ENCODE data around the gene PRKAG2. TPM values are rescaled to one million over a fixed set of nuclear protein-coding genes. Genes with fewer than 3 reads are reported as not detected.

PRKAG2 gene
- total RNA-seq, 1 donor from 2014 or later, result 35.6 TPM

GRCh38 chr7:151813997-151814396 is 62.9 kb downstream of the PRKAG2 start:
- no peaks in the 10 kb centered on the region for H3K4me1 ChIP-seq
- intact Hi-C loops (cut with DNase I), result no loop called here
- DNase-seq (no peak), ATAC-seq (no peak)
- no peaks in the 10 kb centered on the region for H3K36me3 ChIP-seq
- H3K9me3 ChIP-seq, result no peaks in the 10 kb centered on the region
- no peak for TF ChIP-seq CTCF (IDR thresholded peaks at IDR 0.05)
- no peak overlapping the region for H3K4me3 ChIP-seq
- H3K27ac ChIP-seq, result no peak overlapping the region
- H3K27me3 ChIP-seq, result no peaks in the 10 kb centered on the region

- intact Hi-C loops (cut with DNase I), result no loop called here
- Histone ChIP-seq H3K27ac (no peak overlapping the region), H3K4me1 (no peaks in the 10 kb centered on the region), H3K27me3 (no peaks in the 10 kb centered on the region), H3K4me3 (no peak overlapping the region), H3K9me3 (no peaks in the 10 kb centered on the region), H3K36me3 (no peaks in the 10 kb centered on the region)
- ATAC-seq (no peak), DNase-seq (peak; percentile 6)
- TF ChIP-seq CTCF (IDR thresholded peaks at IDR 0.05), result no peak
These were observed 63.5 kb downstream of the PRKAG2 start for GRCh38 chr7:151813445-151813844.

- intact Hi-C loops (cut with DNase I), result no loop called here
- DNase-seq, result peak; percentile 27
- no peak overlapping the region for H3K4me3 ChIP-seq
- H3K36me3 ChIP-seq, result no peaks in the 10 kb centered on the region
- TF ChIP-seq CTCF (IDR thresholded peaks at IDR 0.05), result no peak
- no peaks in the 10 kb centered on the region for H3K27me3 ChIP-seq
- no peak overlapping the region for H3K27ac ChIP-seq
- no peak for ATAC-seq
- no peaks in the 10 kb centered on the region for H3K9me3 ChIP-seq
- no peaks in the 10 kb centered on the region for H3K4me1 ChIP-seq
These were observed 63.9 kb downstream of the PRKAG2 start for GRCh38 chr7:151812967-151813366.

- Histone ChIP-seq H3K27me3 (no peaks in the 10 kb centered on the region), H3K27ac (no peak overlapping the region), H3K4me1 (no peaks in the 10 kb centered on the region), H3K4me3 (no peak overlapping the region), H3K36me3 (no peaks in the 10 kb centered on the region), H3K9me3 (no peaks in the 10 kb centered on the region)
- no peak for TF ChIP-seq CTCF (IDR thresholded peaks at IDR 0.05)
- ATAC-seq (no peak), DNase-seq (peak; percentile 35)
- intact Hi-C loops (cut with DNase I), result no loop called here
These were observed 66.3 kb downstream of the PRKAG2 start for GRCh38 chr7:151810441-151811232.

GRCh38 chr7:151809864-151810170 is 67.1 kb downstream of the PRKAG2 start:
- H3K27me3 ChIP-seq, result no peaks in the 10 kb centered on the region
- no peak for ATAC-seq
- TF ChIP-seq CTCF (IDR thresholded peaks at IDR 0.05), result no peak
- no peaks in the 10 kb centered on the region for H3K9me3 ChIP-seq
- no peak overlapping the region for H3K27ac ChIP-seq
- intact Hi-C loops (cut with DNase I), result no loop called here
- H3K4me3 ChIP-seq, result no peak overlapping the region
- no peaks in the 10 kb centered on the region for H3K36me3 ChIP-seq
- no peaks in the 10 kb centered on the region for H3K4me1 ChIP-seq
- peak; percentile 13 for DNase-seq

Measured in upper lobe of right lung (tissue), 1 donor.